Measurements from ENCODE around the gene ZC3H4. TPM values are rescaled to one million over a fixed set of nuclear protein-coding genes. Genes with fewer than 3 reads are reported as not detected.

ZC3H4 gene
- total and polyA plus RNA-seq, 2 donors (not counting 1 experiment from before 2014, with no cell fraction given) = 12.7 to 73.7 TPM

- peak overlapping the region in 3 of 5 experiments; percentile 5 to 31 (median 15) for H3K4me3 ChIP-seq (ENCODE audit: control extremely low read depth in 1 of 5, extremely low read depth in 1 of 5, insufficient read depth in 1 of 5, low read depth in 2 of 5, low read length in 4 of 5)
- intact Hi-C loops (cut with micrococcal nuclease) = no loop called here
Observed at GRCh38 chr19:47157431-47158321, 44.1 kb upstream of the ZC3H4 start.

More at GRCh38 chr19:47157431-47158321, 44.1 kb upstream of the ZC3H4 start:
- Mint-ChIP-seq H3K4me3 (peak overlapping the region; percentile 66), H3K4me1 (peaks cover 27% of the 10 kb centered on the region), H3K27me3 (no peaks in the 10 kb centered on the region), H3K9me3 (ENCODE audit: insufficient read depth) (no peaks in the 10 kb centered on the region), H3K27ac (peak overlapping the region; percentile 90)
- Histone ChIP-seq H3K4me1 (ENCODE audit: control insufficient read depth in 2 of 2, insufficient read depth in 2 of 2, low read length in 2 of 2) (peaks cover 24 to 28% of the 10 kb centered on the region in 2 donors), H3K9me3 (ENCODE audit: control extremely low read depth in 1 of 3, control insufficient read depth in 2 of 3, insufficient read depth in 1 of 3, low read length in 2 of 3) (no peaks in the 10 kb centered on the region), H3K36me3 (replicated peaks in 1 of 2; ENCODE audit: control extremely low read depth in 1 of 2, control insufficient read depth in 1 of 2, extremely low read depth in 1 of 2, insufficient read depth in 2 of 2, low read length in 1 of 2) (peaks cover 3 to 29% of the 10 kb centered on the region in 2 experiments), H2AFZ (ENCODE audit: insufficient read depth, low read depth, low read length, poor library complexity, severe bottlenecking) (peak overlapping the region; percentile 55), H3K4me2 (replicated peaks; ENCODE audit: low read depth, low read length, poor library complexity, severe bottlenecking) (peak overlapping the region; percentile 66), H3K27me3 (replicated peaks in 1 of 4; ENCODE audit: control extremely low read depth in 1 of 4, control insufficient read depth in 3 of 4, insufficient read depth in 4 of 4, low read length in 3 of 4) (no peaks in the 10 kb centered on the region), H3K79me2 (ENCODE audit: control insufficient read depth, insufficient read depth, low read length) (no peaks in the 10 kb centered on the region), H4K20me1 (ENCODE audit: control insufficient read depth, insufficient read depth, low read length, poor library complexity, severe bottlenecking) (no peaks in the 10 kb centered on the region), H3K27ac (ENCODE audit: low read length in 2 of 2) (peak overlapping the region; percentile 37 to 55), H3K9ac (ENCODE audit: low read length) (peak overlapping the region; percentile 33)
- WGBS (ENCODE audit: insufficient coverage) = 60% methylated on average over 7 of the region's 10 CpGs
- peak; percentile 63 for DNase-seq
- POLR2A ChIA-PET = interaction anchor here (1.0 kb wide), 1 partner anchor 26 kb away, joined by 3 read pairs; no protein-coding TSS in a partner anchor
- TF ChIP-seq CTCF (IDR thresholded peaks at IDR 0.05) (no peak), EZH2 (IDR thresholded peaks at IDR 0.05; ENCODE audit: borderline replicate concordance, insufficient read depth, low read depth, low read length, poor library complexity, severe bottlenecking) (no peak)
- ATAC-seq (ENCODE audit: low read depth) = peak; percentile 53
- CTCF ChIA-PET = interaction anchor here (0.8 to 3.2 kb wide), 8 partner anchors 14 to 145 kb away, joined by 3 to 15 read pairs (median 4); no protein-coding TSS in a partner anchor
